HEK293 (cell line): ENCODE results near the gene NLGN1.

Source experiments
- CTCF ChIA-PET: fragments of 350-600 bp; formaldehyde crosslinking; extraction: SDS; loops from one replicate; lab custom pipeline; 2021; ENCODE audit warnings: antibody characterized with exemption; lab: Yijun Ruan, JAX
- POLR2A ChIA-PET: fragments of 300-600 bp; formaldehyde crosslinking; extraction: SDS; loops from one replicate; lab custom pipeline; 2020; ENCODE audit warnings: antibody characterized with exemption, inconsistent platforms; lab: Yijun Ruan, JAX
- H3K27ac ChIP-seq: fragments of 200-500 bp; sonication (Bioruptor generic); 2 replicates; pipeline ENCODE4 v1.5.1; 2014; ENCODE audit warnings: low read depth, low read length, control low read depth, inconsistent platforms; ENCODE audit errors: extremely low read depth
- H3K36me3 ChIP-seq, 2 experiments: fragments of 200-500 bp in 1 of 2; sonication (Bioruptor generic) in 1 of 2; 1 replicate in 1 of 2; 2 replicates in 1 of 2; pipeline ENCODE4 v1.5.1; 2014 to 2017; ENCODE audit warnings: inconsistent platforms in 2 of 2, low read length in 2 of 2; ENCODE audit not compliant: control insufficient read depth in 2 of 2, insufficient read depth in 1 of 2
- H3K4me1 ChIP-seq: fragments of 200-500 bp; sonication (Bioruptor generic); 2 replicates; pipeline ENCODE4 v1.5.1; 2014; ENCODE audit warnings: mild to moderate bottlenecking, low read length, inconsistent platforms; ENCODE audit not compliant: control insufficient read depth, insufficient read depth
- H3K4me3 ChIP-seq: 2 replicates; pipeline ENCODE4 v1.5.1; 2011; ENCODE audit warnings: low read depth, mild to moderate bottlenecking, control low read depth, low read length, moderate library complexity
- H3K9me3 ChIP-seq: fragments of 200-500 bp; sonication (Bioruptor generic); 2 replicates; pipeline ENCODE4 v1.5.1; 2014; ENCODE audit warnings: low read depth, low read length, inconsistent platforms; ENCODE audit not compliant: control insufficient read depth, insufficient read depth
- SP2 ChIP-seq: fragments of 450-650 bp; formaldehyde crosslinking; IDR thresholded peaks from 2 replicates; pipeline ENCODE4 v1.5.1; 2016; ENCODE audit warnings: missing biosample characterization, missing genetic modification characterization
- SP3 ChIP-seq: fragments of 450-650 bp; formaldehyde crosslinking; IDR thresholded peaks from 2 replicates; pipeline ENCODE4 v1.5.1; 2016; ENCODE audit warnings: missing biosample characterization, missing genetic modification characterization
- YY2 ChIP-seq: fragments of 450-650 bp; formaldehyde crosslinking; IDR thresholded peaks from 2 replicates; pipeline ENCODE4 v1.5.1; 2016; ENCODE audit warnings: missing biosample characterization, missing genetic modification characterization
- ZEB2 ChIP-seq: fragments of 450-650 bp; formaldehyde crosslinking; IDR thresholded peaks from 2 replicates; pipeline ENCODE4 v1.5.1; 2016; ENCODE audit warnings: missing biosample characterization, missing genetic modification characterization
- ZNF146 ChIP-seq: fragments of 450-650 bp; formaldehyde crosslinking; IDR thresholded peaks from 2 replicates; pipeline ENCODE4 v1.5.1; 2016; ENCODE audit warnings: missing biosample characterization, missing genetic modification characterization
- ZNF239 ChIP-seq: fragments of 450-650 bp; formaldehyde crosslinking; IDR thresholded peaks from 2 replicates; pipeline ENCODE4 v1.5.1; 2016; ENCODE audit warnings: missing biosample characterization, missing genetic modification characterization
- ZNF280C ChIP-seq: fragments of 450-650 bp; formaldehyde crosslinking; IDR thresholded peaks from 2 replicates; pipeline ENCODE4 v1.5.1; 2016; ENCODE audit warnings: missing biosample characterization, missing genetic modification characterization
- ZNF324 ChIP-seq: fragments of 450-650 bp; formaldehyde crosslinking; IDR thresholded peaks from 2 replicates; pipeline ENCODE4 v1.5.1; 2016; ENCODE audit warnings: missing biosample characterization, missing genetic modification characterization
- ZNF350 ChIP-seq: fragments of 450-650 bp; formaldehyde crosslinking; IDR thresholded peaks from 2 replicates; pipeline ENCODE4 v1.5.0; 2017; ENCODE audit warnings: missing biosample characterization, mild to moderate bottlenecking, missing genetic modification characterization
- ZNF354C ChIP-seq: fragments of 450-650 bp; formaldehyde crosslinking; IDR thresholded peaks from 2 replicates; pipeline ENCODE4 v1.5.1; 2016; ENCODE audit warnings: missing biosample characterization, missing genetic modification characterization, low read depth, borderline replicate concordance
- ZNF404 ChIP-seq: fragments of 450-650 bp; formaldehyde crosslinking; IDR thresholded peaks from 2 replicates; pipeline ENCODE4 v1.5.1; 2017; ENCODE audit warnings: missing biosample characterization, missing genetic modification characterization
- ZNF416 ChIP-seq: fragments of 450-650 bp; formaldehyde crosslinking; IDR thresholded peaks from 2 replicates; pipeline ENCODE4 v1.5.1; 2016; ENCODE audit warnings: missing biosample characterization, missing genetic modification characterization
- ZNF423 ChIP-seq: fragments of 450-650 bp; formaldehyde crosslinking; IDR thresholded peaks from 2 replicates; pipeline ENCODE4 v1.5.1; 2016; ENCODE audit warnings: missing biosample characterization, missing genetic modification characterization
- ZNF514 ChIP-seq: fragments of 450-650 bp; formaldehyde crosslinking; IDR thresholded peaks from 2 replicates; pipeline ENCODE4 v1.5.1; 2016; ENCODE audit warnings: missing biosample characterization, missing genetic modification characterization
- ZNF561 ChIP-seq: fragments of 450-650 bp; IDR thresholded peaks from 2 replicates; pipeline ENCODE4 v1.5.1; 2018; ENCODE audit warnings: missing biosample characterization, missing genetic modification characterization, borderline replicate concordance
- ZNF610 ChIP-seq: fragments of 450-650 bp; formaldehyde crosslinking; IDR thresholded peaks from 2 replicates; pipeline ENCODE4 v1.5.1; 2016; ENCODE audit warnings: missing biosample characterization, missing genetic modification characterization, borderline replicate concordance
- ZNF692 ChIP-seq: fragments of 450-650 bp; formaldehyde crosslinking; IDR thresholded peaks from 2 replicates; pipeline ENCODE4 v1.5.1; 2016; ENCODE audit warnings: missing biosample characterization, missing genetic modification characterization
- ZNF747 ChIP-seq: fragments of 450-650 bp; formaldehyde crosslinking; IDR thresholded peaks from 2 replicates; pipeline ENCODE4 v1.5.1; 2016; ENCODE audit warnings: missing biosample characterization, missing genetic modification characterization
- ZXDB ChIP-seq: fragments of 450-650 bp; formaldehyde crosslinking; IDR thresholded peaks from 2 replicates; pipeline ENCODE4 v1.5.1; 2016; ENCODE audit warnings: missing biosample characterization, missing genetic modification characterization
- TF ChIP-seq, protein P1 (sequence below): fragments of 450-650 bp; formaldehyde crosslinking; IDR thresholded peaks from 2 replicates; pipeline ENCODE4 v1.5.1; 2017; ENCODE audit warnings: missing biosample characterization, missing genetic modification characterization
- TF ChIP-seq, protein P2 (sequence below): fragments of 450-650 bp; formaldehyde crosslinking; IDR thresholded peaks from 2 replicates; pipeline ENCODE4 v1.5.1; 2017; ENCODE audit warnings: missing biosample characterization, missing genetic modification characterization
- TF ChIP-seq, protein P3 (sequence below): fragments of 450-650 bp; formaldehyde crosslinking; IDR thresholded peaks from 2 replicates; pipeline ENCODE4 v1.5.1; 2017; ENCODE audit warnings: missing biosample characterization, mild to moderate bottlenecking, missing genetic modification characterization, moderate library complexity

The NLGN1 gene

DNA sequence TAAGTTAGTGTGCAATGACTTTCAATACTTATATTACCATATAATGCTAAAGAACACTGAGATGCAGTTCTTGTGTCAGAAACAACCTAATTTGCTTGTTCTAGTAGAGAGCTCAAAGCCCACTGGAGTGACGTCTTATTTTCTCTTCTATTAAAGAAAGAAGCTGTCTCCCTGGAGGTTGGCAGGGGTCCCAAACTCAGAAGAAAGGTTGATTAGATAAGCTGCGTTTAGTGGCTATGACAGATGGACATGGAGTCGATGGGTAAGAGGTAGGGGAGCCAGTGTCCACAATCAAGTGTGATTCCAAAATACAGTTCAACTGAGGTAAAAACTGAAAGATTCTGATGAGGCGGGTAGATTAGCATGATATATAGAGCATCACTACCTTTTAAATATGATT lies 363.6 kb downstream of the NLGN1 start (continued):
- TF ChIP-seq, protein P1, sequence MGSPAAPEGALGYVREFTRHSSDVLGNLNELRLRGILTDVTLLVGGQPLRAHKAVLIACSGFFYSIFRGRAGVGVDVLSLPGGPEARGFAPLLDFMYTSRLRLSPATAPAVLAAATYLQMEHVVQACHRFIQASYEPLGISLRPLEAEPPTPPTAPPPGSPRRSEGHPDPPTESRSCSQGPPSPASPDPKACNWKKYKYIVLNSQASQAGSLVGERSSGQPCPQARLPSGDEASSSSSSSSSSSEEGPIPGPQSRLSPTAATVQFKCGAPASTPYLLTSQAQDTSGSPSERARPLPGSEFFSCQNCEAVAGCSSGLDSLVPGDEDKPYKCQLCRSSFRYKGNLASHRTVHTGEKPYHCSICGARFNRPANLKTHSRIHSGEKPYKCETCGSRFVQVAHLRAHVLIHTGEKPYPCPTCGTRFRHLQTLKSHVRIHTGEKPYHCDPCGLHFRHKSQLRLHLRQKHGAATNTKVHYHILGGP (tag by site-specific recombination) = no peak
- TF ChIP-seq ZNF239 = no peak
- no peak for TF ChIP-seq ZNF561
- TF ChIP-seq SP3 (tag by site-specific recombination) = no peak
- no peak for TF ChIP-seq SP2 (tag by site-specific recombination)

DNA sequence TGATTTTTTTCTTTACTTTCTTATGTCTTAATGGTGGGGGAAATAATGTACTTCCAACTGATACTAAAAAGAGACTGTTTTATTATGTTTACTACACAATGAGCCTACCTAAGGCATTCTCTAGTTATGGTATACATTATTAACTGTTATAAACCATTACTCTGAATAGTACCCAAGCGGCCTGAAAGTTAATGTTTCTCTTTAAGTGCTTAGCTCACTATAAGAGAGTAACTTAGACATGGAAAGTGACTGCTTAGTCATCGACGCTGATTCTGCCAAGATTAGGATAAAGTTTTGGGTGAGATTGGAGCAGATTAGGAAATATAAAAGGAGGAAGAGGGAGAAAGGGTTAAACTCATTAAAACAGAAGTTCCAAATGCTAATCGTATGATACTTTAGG lies 365.0 kb downstream of the NLGN1 start:
- Histone ChIP-seq H3K36me3 (no peaks in the 10 kb centered on the region), H3K9me3 (no peaks in the 10 kb centered on the region), H3K4me1 (no peaks in the 10 kb centered on the region), H3K27ac (no peak overlapping the region), H3K4me3 (no peak overlapping the region)
- ChIA-PET CTCF (no interaction called here), POLR2A (no interaction called here)
- TF ChIP-seq YY2 (tag by site-specific recombination) (no peak), ZNF514 (tag by site-specific recombination) (no peak), ZNF747 (tag by site-specific recombination) (no peak), ZNF280C (tag by site-specific recombination) (no peak), ZNF416 (tag by site-specific recombination) (no peak), ZNF404 (tag by site-specific recombination) (no peak), ZEB2 (tag by site-specific recombination) (no peak), ZNF350 (no peak), ZNF610 (no peak), ZNF423 (no peak), ZNF146 (tag by site-specific recombination) (no peak), ZNF692 (tag by site-specific recombination) (no peak), ZNF354C (no peak), ZXDB (no peak), ZNF324 (tag by site-specific recombination) (no peak)
- TF ChIP-seq, protein P2, sequence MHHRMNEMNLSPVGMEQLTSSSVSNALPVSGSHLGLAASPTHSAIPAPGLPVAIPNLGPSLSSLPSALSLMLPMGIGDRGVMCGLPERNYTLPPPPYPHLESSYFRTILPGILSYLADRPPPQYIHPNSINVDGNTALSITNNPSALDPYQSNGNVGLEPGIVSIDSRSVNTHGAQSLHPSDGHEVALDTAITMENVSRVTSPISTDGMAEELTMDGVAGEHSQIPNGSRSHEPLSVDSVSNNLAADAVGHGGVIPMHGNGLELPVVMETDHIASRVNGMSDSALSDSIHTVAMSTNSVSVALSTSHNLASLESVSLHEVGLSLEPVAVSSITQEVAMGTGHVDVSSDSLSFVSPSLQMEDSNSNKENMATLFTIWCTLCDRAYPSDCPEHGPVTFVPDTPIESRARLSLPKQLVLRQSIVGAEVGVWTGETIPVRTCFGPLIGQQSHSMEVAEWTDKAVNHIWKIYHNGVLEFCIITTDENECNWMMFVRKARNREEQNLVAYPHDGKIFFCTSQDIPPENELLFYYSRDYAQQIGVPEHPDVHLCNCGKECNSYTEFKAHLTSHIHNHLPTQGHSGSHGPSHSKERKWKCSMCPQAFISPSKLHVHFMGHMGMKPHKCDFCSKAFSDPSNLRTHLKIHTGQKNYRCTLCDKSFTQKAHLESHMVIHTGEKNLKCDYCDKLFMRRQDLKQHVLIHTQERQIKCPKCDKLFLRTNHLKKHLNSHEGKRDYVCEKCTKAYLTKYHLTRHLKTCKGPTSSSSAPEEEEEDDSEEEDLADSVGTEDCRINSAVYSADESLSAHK (tag by site-specific recombination) = no peak
- TF ChIP-seq, protein P3, sequence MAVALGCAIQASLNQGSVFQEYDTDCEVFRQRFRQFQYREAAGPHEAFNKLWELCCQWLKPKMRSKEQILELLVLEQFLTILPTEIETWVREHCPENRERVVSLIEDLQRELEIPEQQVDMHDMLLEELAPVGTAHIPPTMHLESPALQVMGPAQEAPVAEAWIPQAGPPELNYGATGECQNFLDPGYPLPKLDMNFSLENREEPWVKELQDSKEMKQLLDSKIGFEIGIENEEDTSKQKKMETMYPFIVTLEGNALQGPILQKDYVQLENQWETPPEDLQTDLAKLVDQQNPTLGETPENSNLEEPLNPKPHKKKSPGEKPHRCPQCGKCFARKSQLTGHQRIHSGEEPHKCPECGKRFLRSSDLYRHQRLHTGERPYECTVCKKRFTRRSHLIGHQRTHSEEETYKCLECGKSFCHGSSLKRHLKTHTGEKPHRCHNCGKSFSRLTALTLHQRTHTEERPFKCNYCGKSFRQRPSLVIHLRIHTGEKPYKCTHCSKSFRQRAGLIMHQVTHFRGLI (tag by site-specific recombination) = no peak
- TF ChIP-seq, protein P1 (tag by site-specific recombination) = no peak
